K562 (cell line): ENCODE results near the gene SCYGR8. TPM values are rescaled to one million over a fixed set of nuclear protein-coding genes. Genes with fewer than 3 reads are reported as not detected.

Source experiments
- ATAC-seq: fragments of 200-7000 bp; cut with Tn5 transposase; 3 replicates; pipeline ENCODE4 v1.9.1; 2020; ENCODE audit warnings: moderate library complexity
- BruUV-seq: library from RNA; stranded (reverse); fragments of 400-500 nt; replicated peaks from 2 replicates; lab custom pipeline; 2021; lab: Mats Ljungman, UMichigan
- CTCF ChIA-PET: fragments of 300-600 bp; formaldehyde crosslinking; extraction: SDS; loops from one replicate; lab custom pipeline; 2021; ENCODE audit warnings: low intra/inter-chr PET ratio; lab: Yijun Ruan, JAX
- POLR2A ChIA-PET: fragments of 300-600, 350-650 bp; sonication (Branson Sonifier 250); formaldehyde crosslinking; extraction: SDS; loops from one replicate; lab custom pipeline; 2021; ENCODE audit warnings: antibody characterized with exemption, inconsistent platforms; lab: Yijun Ruan, JAX
- DNase-seq, 4 experiments: peaks; one replicate each; pipeline versions ENCODE4 v3.0.0 to v3.0.0-alpha.2; 2011 to 2018; ENCODE audit warnings: low spot score in 3 of 4, mixed read lengths in 3 of 4; ENCODE audit errors: extremely low read depth in 1 of 4
- FAIRE-seq: peaks from 2 replicates; lab custom pipeline; 2011; peaks lifted over from hg19 to GRCh38; lab: Jason Lieb, UNC
- H2AFZ ChIP-seq: 2 replicates; pipeline ENCODE4 v1.6.0; 2011; ENCODE audit warnings: low read depth, low read length, control low read depth, inconsistent platforms
- H3K27ac ChIP-seq: fragments of 200-600 bp; 3 replicates; pipeline ENCODE4 v1.8.0; 2011; ENCODE audit warnings: low read depth, mild to moderate bottlenecking, control low read depth, inconsistent platforms, low read length, moderate library complexity, mixed read lengths; ENCODE audit errors: extremely low read depth
- H3K27me3 ChIP-seq, 2 experiments: fragments of 300-600 bp in 1 of 2; 2 replicates in 1 of 2; 3 replicates in 1 of 2; pipeline versions ENCODE4 v1.6.0 to v1.8.0; 2011; ENCODE audit warnings: inconsistent platforms in 2 of 2, low read length in 2 of 2, mild to moderate bottlenecking in 1 of 2, mixed read lengths in 1 of 2, moderate library complexity in 1 of 2; ENCODE audit not compliant: control insufficient read depth in 2 of 2, insufficient read depth in 2 of 2
- H3K36me3 ChIP-seq: fragments of 300-600 bp; 3 replicates; pipeline ENCODE4 v1.8.0; 2011; ENCODE audit warnings: mild to moderate bottlenecking, low read length, inconsistent platforms; ENCODE audit not compliant: control insufficient read depth, insufficient read depth
- H3K4me1 ChIP-seq, 2 experiments: fragments of 200-600 bp in 1 of 2; replicated peaks in 1 of 2; 2 replicates in 1 of 2; 3 replicates in 1 of 2; pipeline versions ENCODE4 v1.5.1 to v1.8.0; 2011; ENCODE audit warnings: inconsistent platforms in 2 of 2, low read length in 2 of 2, mild to moderate bottlenecking in 1 of 2, mixed read lengths in 1 of 2, moderate library complexity in 1 of 2; ENCODE audit not compliant: control insufficient read depth in 2 of 2, insufficient read depth in 2 of 2
- H3K4me2 ChIP-seq: 2 replicates; pipeline ENCODE4 v1.6.1; 2011; ENCODE audit warnings: low read length, control low read depth, inconsistent platforms, mixed read lengths; ENCODE audit not compliant: insufficient read depth
- H3K4me3 ChIP-seq: fragments of 200-600 bp; sonication (generic), shearing (Covaris generic); 2 replicates; pipeline ENCODE4 v1.5.1; 2016; ENCODE audit warnings: control low read depth, inconsistent platforms
- H3K79me2 ChIP-seq: fragments of 200-600 bp; 3 replicates; pipeline ENCODE4 v1.8.0; 2011; ENCODE audit warnings: low read length, inconsistent platforms; ENCODE audit not compliant: control insufficient read depth, insufficient read depth
- H3K9ac ChIP-seq, 2 experiments: 2 replicates each; pipeline versions ENCODE4 v1.6.0 to v1.6.1; 2011; ENCODE audit warnings: low read depth in 2 of 2, low read length in 2 of 2, control low read depth in 1 of 2, inconsistent platforms in 1 of 2, mild to moderate bottlenecking in 1 of 2, mixed read lengths in 1 of 2; ENCODE audit not compliant: insufficient read depth in 1 of 2
- H3K9me1 ChIP-seq: one replicate; pipeline ENCODE4 v1.6.0; 2011; ENCODE audit warnings: inconsistent platforms, mild to moderate bottlenecking, low read length, moderate library complexity; ENCODE audit not compliant: control insufficient read depth, insufficient read depth
- H3K9me3 ChIP-seq: replicated peaks from 2 replicates; pipeline ENCODE4 v1.5.1; 2011; ENCODE audit warnings: low read depth, low read length, inconsistent platforms; ENCODE audit not compliant: control insufficient read depth, insufficient read depth
- H4K20me1 ChIP-seq: replicated peaks from 2 replicates; pipeline ENCODE4 v1.6.1; 2011; ENCODE audit warnings: low read length, inconsistent platforms, mixed read lengths; ENCODE audit not compliant: control insufficient read depth, insufficient read depth
- ADNP ChIP-seq: fragments of 200-800 bp; sonication (Bioruptor generic); IDR thresholded peaks from 2 replicates; pipeline ENCODE4 v1.6.1; 2016; ENCODE audit warnings: missing genetic modification characterization, missing compliant biosample characterization
- CREM ChIP-seq: IDR thresholded peaks from 2 replicates; pipeline ENCODE4 v1.6.1; 2014; ENCODE audit warnings: antibody characterized with exemption, low read depth
- EHMT2 ChIP-seq: fragments of 450-650 bp; IDR thresholded peaks from 2 replicates; pipeline ENCODE4 v1.6.1; 2018; ENCODE audit warnings: antibody characterized with exemption
- GTF2B ChIP-seq: IDR thresholded peaks from 2 replicates; pipeline ENCODE4 v1.6.1; 2011; ENCODE audit not compliant: insufficient read length; ENCODE audit errors: extremely low read depth
- MAFF ChIP-seq: IDR thresholded peaks from 2 replicates; pipeline ENCODE4 v1.6.1; 2012; ENCODE audit warnings: low read length, improper control_type of control experiment
- MBD1 ChIP-seq: fragments of 250-450 bp; sonication (Bioruptor Pico); IDR thresholded peaks from 2 replicates; pipeline ENCODE4 v1.8.0; 2022; ENCODE audit warnings: inconsistent platforms
- MNT ChIP-seq, 2 experiments: fragments of 450-650 bp; conservative IDR thresholded peaks; 2 replicates each; pipeline ENCODE4 v1.6.1; 2017; ENCODE audit warnings: mild to moderate bottlenecking in 2 of 2, moderate library complexity in 2 of 2
- MTA3 ChIP-seq: fragments of 450-650 bp; formaldehyde crosslinking; IDR thresholded peaks from 2 replicates; pipeline ENCODE4 v1.6.1; 2017; ENCODE audit warnings: mild to moderate bottlenecking, borderline replicate concordance
- MXD1 ChIP-seq: fragments of 250-450 bp; sonication (Bioruptor Pico); IDR thresholded peaks from 2 replicates; pipeline ENCODE4 v1.8.0; 2021; ENCODE audit warnings: borderline replicate concordance, mild to moderate bottlenecking, moderate library complexity; ENCODE audit not compliant: poor library complexity, severe bottlenecking
- NONO ChIP-seq, 2 experiments: fragments of 200-400 bp in 1 of 2; fragments of 450-650 bp in 1 of 2; formaldehyde crosslinking in 1 of 2; IDR thresholded peaks; 2 replicates each; pipeline ENCODE4 v1.6.1; 2017; ENCODE audit warnings: low read depth in 2 of 2, mild to moderate bottlenecking in 2 of 2, moderate library complexity in 2 of 2, low read length in 1 of 2
- PHF21A ChIP-seq: fragments of 450-650 bp; IDR thresholded peaks from 2 replicates; pipeline ENCODE4 v1.6.1; 2017; ENCODE audit warnings: low read depth, borderline replicate concordance
- PRPF4 ChIP-seq: fragments of 200-400 bp; formaldehyde crosslinking; IDR thresholded peaks from one replicate; pipeline ENCODE4 v1.6.1; 2017; ENCODE audit warnings: low read length, low read depth, mild to moderate bottlenecking; ENCODE audit not compliant: insufficient read depth, poor library complexity, severe bottlenecking
- TAF7 ChIP-seq: fragments of 450-650 bp; IDR thresholded peaks from 2 replicates; pipeline ENCODE4 v1.6.1; 2016; ENCODE audit warnings: missing genetic modification characterization, missing compliant biosample characterization
- ZNF165 ChIP-seq: fragments of 250-450 bp; sonication (Bioruptor Pico); IDR thresholded peaks from 2 replicates; pipeline ENCODE4 v1.4.0; 2020; ENCODE audit warnings: borderline replicate concordance
- ZNF75A ChIP-seq: fragments of 450-650 bp; formaldehyde crosslinking; IDR thresholded peaks from 2 replicates; pipeline ENCODE4 v1.4.0; 2020; ENCODE audit warnings: mild to moderate bottlenecking
- WGBS: fragments of 100-300 bp; shearing (Covaris generic); methylation state at CpG from one replicate; pipeline ENCODE4 v1.1.6; 2016; ENCODE audit warnings: low coverage, mixed read lengths; ENCODE audit not compliant: insufficient coverage; ENCODE audit errors: missing lambda C conversion rate; 5-methylcytosine and 5-hydroxymethylcytosine counted together
- in situ Hi-C: fragments of 300-500 bp; cut with MboI; formaldehyde crosslinking; loops from 4 replicates; pipeline ENCODE4 v1.15.0; 2018; ENCODE audit warnings: inconsistent platforms, mixed read lengths
- intact Hi-C: fragments of 100-400 bp; cut with micrococcal nuclease; formaldehyde crosslinking; loops from 2 replicates; pipeline ENCODE4 v1.14.2; 2022
- polyA plus RNA-seq, 8 experiments: library from polyadenylated mRNA; depleted of rRNA in 4 of 8; stranded (reverse) in 5 of 8; unstranded in 3 of 8; fragments of >200 nt; fragmentation: Nextera tagmentation in 2 of 8; fragmentation: Illumina TruSeq in 1 of 8; extraction: Ambion mirVana in 2 of 8; extraction: Trizol in 1 of 8; gene quantifications; 2 replicates each; pipeline versions ENCODE4 v1.2.1 to v1.2.3, GENCODE V29; 2011 to 2014; ENCODE audit warnings: inconsistent platforms in 1 of 8, missing spikeins in 1 of 8
- total RNA-seq, 7 experiments: library from RNA; depleted of rRNA in 6 of 7; stranded (reverse); fragments of >200 nt in 6 of 7; fragmentation: Illumina TruSeq in 2 of 7; extraction: Trizol in 2 of 7; gene quantifications; 2 replicates each; pipeline versions ENCODE4 v1.2.1 to v1.2.3, GENCODE V29; 2011 to 2021; ENCODE audit warnings: low replicate concordance in 1 of 7

Gene SCYGR8
- total and polyA plus RNA-seq, 9 of the 15 experiments (the other 6 are each of a cell fraction or from before 2014, with no cell fraction given) = not detected

GRCh38 chr2:227707390-227707789 lies 38.3 kb upstream of the SCYGR8 start (continued):
- TF ChIP-seq MNT (conservative IDR thresholded peaks at IDR 0.05) = no peak
- TF ChIP-seq ZNF165 (CRISPR knock-in tag) = no peak
- no peak for TF ChIP-seq GTF2B
- TF ChIP-seq EHMT2 = no peak

- FAIRE-seq = no peak
- ATAC-seq = no peak
- POLR2A ChIA-PET = no interaction called here
- TF ChIP-seq MTA3 (no peak), PRPF4 (no peak), MBD1 (no peak), TAF7 (tag) (no peak), PHF21A (no peak), MXD1 (CRISPR knock-in tag) (no peak), CREM (no peak), MAFF (no peak), ZNF75A (CRISPR knock-in tag) (no peak), ADNP (tag) (no peak), NONO (IDR thresholded peaks at IDR 0.05; ENCODE audit: low read depth in 2 of 2, low read length in 1 of 2) (no peak)
Measured at GRCh38 chr2:227710986-227711385, 34.7 kb upstream of the SCYGR8 start.

More at GRCh38 chr2:227710986-227711385, 34.7 kb upstream of the SCYGR8 start:
- H3K4me3 ChIP-seq = no peak overlapping the region
- no peaks in the 10 kb centered on the region for H3K4me1 ChIP-seq
- H3K9me3 ChIP-seq = no peaks in the 10 kb centered on the region
- BruUV-seq = no TSS peak
- H3K36me3 ChIP-seq = no peaks in the 10 kb centered on the region
- H4K20me1 ChIP-seq = no peaks in the 10 kb centered on the region
- H2AFZ ChIP-seq = no peak overlapping the region
- in situ Hi-C loops = no loop called here
- CTCF ChIA-PET = no interaction called here
- intact Hi-C loops = no loop called here
- peaks cover 0 to 7% of the 10 kb centered on the region in 2 experiments; a peak in 1 of 5 replicates for H3K27me3 ChIP-seq
- no peaks in the 10 kb centered on the region for H3K9me1 ChIP-seq
- no peaks in the 10 kb centered on the region for H3K79me2 ChIP-seq
- H3K9ac ChIP-seq = no peak overlapping the region
- DNase-seq = no peak
- WGBS = 3% methylated on average over 7 of the region's 7 CpGs
- H3K4me2 ChIP-seq = no peak overlapping the region
- H3K27ac ChIP-seq = no peak overlapping the region
